OCI-LY7 (cell line): ENCODE data around the gene NCK2. TPM values are rescaled to one million over a fixed set of nuclear protein-coding genes. Genes with fewer than 3 reads are reported as not detected.

Experiments used
- BruUV-seq: library from RNA; stranded (reverse); fragments of 400-500 nt; replicated peaks from 2 replicates; lab custom pipeline; 2021; lab: Mats Ljungman, UMichigan
- CTCF ChIA-PET: fragments of 300-600 bp; sonication (Branson Sonifier 250); formaldehyde crosslinking; loops from one replicate; lab custom pipeline; 2022; ENCODE audit warnings: antibody characterized with exemption; ENCODE audit not compliant: unreplicated experiment; lab: Charles Lee
- POLR2A ChIA-PET: fragments of 300-600 bp; sonication (Branson Sonifier 250); formaldehyde crosslinking; loops from one replicate; lab custom pipeline; 2022; ENCODE audit warnings: antibody characterized with exemption; lab: Charles Lee
- DNase-seq: peaks from one replicate; pipeline ENCODE4 v3.0.0-alpha.2; 2015; ENCODE audit warnings: low spot score
- H2AFZ ChIP-seq: fragments of 200-600 bp; sonication (generic), shearing (Covaris generic); 2 replicates; pipeline ENCODE4 v1.6.1; 2014; ENCODE audit warnings: mild to moderate bottlenecking, antibody characterized with exemption, low read length, moderate library complexity
- H3K27ac ChIP-seq: fragments of 200-600 bp; sonication (generic); 2 replicates; pipeline ENCODE4 v1.5.1; 2014; ENCODE audit warnings: mixed run types, low read depth, mild to moderate bottlenecking, moderate library complexity, low read length, inconsistent platforms; ENCODE audit not compliant: poor library complexity, severe bottlenecking
- H3K36me3 ChIP-seq: fragments of 200-600 bp; sonication (generic); 2 replicates; pipeline ENCODE4 v1.6.1; 2014; ENCODE audit warnings: mild to moderate bottlenecking, antibody characterized with exemption, low read length, moderate library complexity, mixed read lengths; ENCODE audit not compliant: insufficient read depth
- H3K4me1 ChIP-seq: fragments of 200-600 bp; sonication (generic); 2 replicates; pipeline ENCODE4 v1.5.1; 2014; ENCODE audit warnings: mild to moderate bottlenecking, low read length; ENCODE audit not compliant: insufficient read depth, poor library complexity, severe bottlenecking
- H3K4me2 ChIP-seq: fragments of 200-600 bp; sonication (generic); 2 replicates; pipeline ENCODE4 v1.6.1; 2014; ENCODE audit warnings: mild to moderate bottlenecking, low read length
- H3K4me3 ChIP-seq: fragments of 200-600 bp; sonication (generic); 2 replicates; pipeline ENCODE4 v1.5.1; 2014; ENCODE audit warnings: mild to moderate bottlenecking, low read depth, low read length; ENCODE audit not compliant: poor library complexity, severe bottlenecking
- H3K79me2 ChIP-seq: fragments of 200-600 bp; sonication (generic); 2 replicates; pipeline ENCODE4 v1.6.1; 2016; ENCODE audit warnings: low read depth, mild to moderate bottlenecking, low read length, moderate library complexity, mixed read lengths; ENCODE audit not compliant: insufficient read depth
- H3K9me2 ChIP-seq: fragments of 200-600 bp; sonication (generic); 2 replicates; pipeline ENCODE4 v1.6.1; 2016; ENCODE audit warnings: mild to moderate bottlenecking, low read length, mixed read lengths; ENCODE audit not compliant: insufficient read depth
- H3K9me3 ChIP-seq: fragments of 200-600 bp; sonication (generic); 2 replicates; pipeline ENCODE4 v1.6.1; 2014; ENCODE audit warnings: mild to moderate bottlenecking, mixed run types, low read length, mixed read lengths
- H4K20me1 ChIP-seq: fragments of 200-600 bp; sonication (generic); 2 replicates; pipeline ENCODE4 v1.6.1; 2014; ENCODE audit warnings: mild to moderate bottlenecking, antibody characterized with exemption, low read length, moderate library complexity, mixed read lengths; ENCODE audit not compliant: insufficient read depth
- CTCF ChIP-seq: fragments of 200-600 bp; sonication (generic); conservative IDR thresholded peaks from 2 replicates; pipeline ENCODE4 v1.5.1; 2014; ENCODE audit warnings: mild to moderate bottlenecking, antibody characterized with exemption, low read length, moderate library complexity, mixed read lengths
- EZH2phosphoT487 ChIP-seq: fragments of 200-600 bp; sonication (generic); IDR thresholded peaks from 2 replicates; pipeline ENCODE4 v1.6.1; 2018; ENCODE audit warnings: low read depth, borderline replicate concordance, mild to moderate bottlenecking, mixed run types, antibody characterized with exemption, low read length, moderate library complexity, mixed read lengths
- intact Hi-C: fragments of 100-400 bp; cut with micrococcal nuclease; formaldehyde crosslinking; loops from one replicate; pipeline ENCODE4 v1.10.0; 2022; ENCODE audit not compliant: unreplicated experiment
- total RNA-seq, 2 experiments: library from RNA; depleted of rRNA in 1 of 2; stranded (reverse); fragments of >200 nt in 1 of 2; shearing (Covaris generic) in 1 of 2; gene quantifications; 2 replicates each; pipeline ENCODE4 v1.2.3, GENCODE V29; 2014 to 2022

NCK2 gene
- total RNA-seq, 2 experiments from 2014 or later, result 23.4 to 34.2 TPM

GRCh38 chr2:105797298-105797819, 52.6 kb downstream of the NCK2 start:
- CTCF ChIA-PET, result interaction anchor here (1.3 kb wide), 1 partner anchor 10 kb away, joined by 5 read pairs; no protein-coding TSS in a partner anchor
- no peaks in the 10 kb centered on the region for H4K20me1 ChIP-seq
- peak overlapping the region; percentile 76 for H3K4me2 ChIP-seq
- peaks cover 5% of the 10 kb centered on the region; the same call in 1 of the 2 replicates for H3K9me3 ChIP-seq
- no TSS peak for BruUV-seq
- H3K36me3 ChIP-seq, result no peaks in the 10 kb centered on the region; the same call in 1 of the 2 replicates
- peak overlapping the region; percentile 56 for H3K4me3 ChIP-seq
- H3K9me2 ChIP-seq, result no peaks in the 10 kb centered on the region
- peak overlapping the region; percentile 89 for H3K27ac ChIP-seq
- peaks cover 66% of the 10 kb centered on the region; the same call in 1 of the 2 replicates for H3K79me2 ChIP-seq
- no peak for TF ChIP-seq EZH2phosphoT487
- TF ChIP-seq CTCF, result no peak
- intact Hi-C loops, result loop anchor here (2.0 to 5.0 kb wide), 3 partner anchors 37 to 85 kb away; no protein-coding TSS in a partner anchor
- peaks cover 76% of the 10 kb centered on the region for H3K4me1 ChIP-seq
- H2AFZ ChIP-seq, result peak overlapping the region; percentile 45; the same call in 1 of the 2 replicates
- POLR2A ChIA-PET, result interaction anchor here (0.6 to 2.4 kb wide), 12 partner anchors 8 to 686 kb away, joined by 3 to 11 read pairs (median 4); no protein-coding TSS in a partner anchor
- DNase-seq, result peak; percentile 84

- DNase-seq, result peak; percentile 69
- H2AFZ ChIP-seq, result peak overlapping the region; percentile 45
- H3K9me2 ChIP-seq, result no peaks in the 10 kb centered on the region
Measured at GRCh38 chr2:105798595-105798994, 53.9 kb downstream of the NCK2 start.

More at GRCh38 chr2:105798595-105798994, 53.9 kb downstream of the NCK2 start:
- H3K4me3 ChIP-seq, result peak overlapping the region; percentile 56
- H3K27ac ChIP-seq, result peak overlapping the region; percentile 89
- H3K4me2 ChIP-seq, result peak overlapping the region; percentile 76
- BruUV-seq, result no TSS peak
- TF ChIP-seq EZH2phosphoT487 (no peak), CTCF (no peak)
- no peaks in the 10 kb centered on the region for H4K20me1 ChIP-seq
- H3K36me3 ChIP-seq, result no peaks in the 10 kb centered on the region; the same call in 1 of the 2 replicates
- CTCF ChIA-PET, result interaction anchor here (1.3 kb wide), 1 partner anchor 11 kb away, joined by 5 read pairs; no protein-coding TSS in a partner anchor
- intact Hi-C loops, result loop anchor here (5.0 kb wide), 2 partner anchors 71 to 84 kb away; no protein-coding TSS in a partner anchor
- H3K9me3 ChIP-seq, result peaks cover 5% of the 10 kb centered on the region; the same call in 1 of the 2 replicates
- H3K4me1 ChIP-seq, result peaks cover 89% of the 10 kb centered on the region
- POLR2A ChIA-PET, result interaction anchor here (0.6 to 2.4 kb wide), 22 partner anchors 8 to 200 kb away, joined by 3 to 11 read pairs (median 4); no protein-coding TSS in a partner anchor
- peaks cover 63% of the 10 kb centered on the region; the same call in 1 of the 2 replicates for H3K79me2 ChIP-seq
